Trophoblast cell (in vitro differentiated cells and primary cell): ENCODE measurements around the gene ABLIM2.

Source experiments
- DNase-seq, 2 donors: peaks; one replicate each; pipeline ENCODE4 v3.0.0-alpha.2; 2016
- H2AFZ ChIP-seq: 2 replicates; pipeline ENCODE4 v1.6.1; 2013; ENCODE audit warnings: low read length, moderate library complexity, mild to moderate bottlenecking; ENCODE audit not compliant: insufficient read depth, poor library complexity
- H2AK5ac ChIP-seq: 2 replicates; pipeline ENCODE4 v1.6.1; 2013; ENCODE audit warnings: mild to moderate bottlenecking, low read length
- H2BK120ac ChIP-seq: 2 replicates; pipeline ENCODE4 v1.6.1; 2013; ENCODE audit warnings: low read length, mild to moderate bottlenecking, moderate library complexity; ENCODE audit not compliant: insufficient read depth, poor library complexity
- H2BK12ac ChIP-seq: 2 replicates; pipeline ENCODE4 v1.6.1; 2013; ENCODE audit warnings: mild to moderate bottlenecking, low read length, moderate library complexity
- H2BK5ac ChIP-seq: 2 replicates; pipeline ENCODE4 v1.6.1; 2013; ENCODE audit warnings: low read length, low read depth, moderate library complexity, mild to moderate bottlenecking; ENCODE audit not compliant: poor library complexity
- H3K14ac ChIP-seq: 2 replicates; pipeline ENCODE4 v1.6.1; 2013; ENCODE audit warnings: mild to moderate bottlenecking, low read length
- H3K18ac ChIP-seq: 2 replicates; pipeline ENCODE4 v1.6.1; 2013; ENCODE audit warnings: mild to moderate bottlenecking, low read length
- H3K23ac ChIP-seq: 2 replicates; pipeline ENCODE4 v1.6.1; 2013; ENCODE audit warnings: low read length
- H3K27ac ChIP-seq: 2 replicates; pipeline ENCODE4 v1.5.1; 2013; ENCODE audit warnings: low read depth, mild to moderate bottlenecking, inconsistent platforms, low read length, moderate library complexity
- H3K27me3 ChIP-seq: 2 replicates; pipeline ENCODE4 v1.6.1; 2013; ENCODE audit warnings: inconsistent platforms, mild to moderate bottlenecking, low read length, moderate library complexity; ENCODE audit not compliant: insufficient read depth
- H3K36me3 ChIP-seq, 2 experiments: 1 replicate in 1 of 2; 2 replicates in 1 of 2; pipeline ENCODE4 v1.6.1; 2013; ENCODE audit warnings: low read length in 2 of 2, mild to moderate bottlenecking in 2 of 2, moderate library complexity in 1 of 2; ENCODE audit not compliant: insufficient read depth in 2 of 2, control insufficient read depth in 1 of 2
- H3K4ac ChIP-seq: 2 replicates; pipeline ENCODE4 v1.6.1; 2013; ENCODE audit warnings: low read depth, mild to moderate bottlenecking, low read length, moderate library complexity
- H3K4me1 ChIP-seq, 2 experiments: 1 replicate in 1 of 2; 2 replicates in 1 of 2; pipeline ENCODE4 v1.6.1; 2013; ENCODE audit warnings: low read length in 2 of 2, mild to moderate bottlenecking in 2 of 2, moderate library complexity in 1 of 2; ENCODE audit not compliant: insufficient read depth in 2 of 2, control insufficient read depth in 1 of 2
- H3K4me2 ChIP-seq: 2 replicates; pipeline ENCODE4 v1.6.1; 2013; ENCODE audit warnings: inconsistent platforms, mild to moderate bottlenecking, low read length, moderate library complexity
- H3K4me3 ChIP-seq: 2 replicates; pipeline ENCODE4 v1.5.1; 2013; ENCODE audit warnings: mild to moderate bottlenecking, low read depth, low read length, inconsistent platforms
- H3K79me1 ChIP-seq: one replicate; pipeline ENCODE4 v1.6.1; 2013; ENCODE audit warnings: low read length
- H3K79me2 ChIP-seq: 2 replicates; pipeline ENCODE4 v1.6.1; 2013; ENCODE audit warnings: low read length, mild to moderate bottlenecking; ENCODE audit not compliant: control insufficient read depth, insufficient read depth, poor library complexity
- H3K9ac ChIP-seq: 2 replicates; pipeline ENCODE4 v1.6.1; 2013; ENCODE audit warnings: mild to moderate bottlenecking, low read length
- H3K9me3 ChIP-seq: 2 replicates; pipeline ENCODE4 v1.6.1; 2013; ENCODE audit warnings: low read depth, mild to moderate bottlenecking, control low read depth, inconsistent platforms, low read length; ENCODE audit not compliant: insufficient read depth
- H4K12ac ChIP-seq: 2 replicates; pipeline ENCODE4 v1.6.1; 2013; ENCODE audit warnings: low read depth, mild to moderate bottlenecking, low read length, moderate library complexity
- H4K8ac ChIP-seq: 2 replicates; pipeline ENCODE4 v1.6.1; 2013; ENCODE audit warnings: low read depth, mild to moderate bottlenecking, low read length, moderate library complexity
- H4K91ac ChIP-seq: one replicate; pipeline ENCODE4 v1.6.1; 2013; ENCODE audit warnings: low read depth, mild to moderate bottlenecking, low read length, moderate library complexity
- WGBS: extraction: QIAGEN DNeasy Blood & Tissue Kit; methylation state at CpG from one replicate; pipeline ENCODE4 v1.1.7; 2013; ENCODE audit warnings: missing lambda C conversion rate; ENCODE audit not compliant: insufficient read length, insufficient coverage; ENCODE audit errors: extremely low coverage; 5-methylcytosine and 5-hydroxymethylcytosine counted together

The ABLIM2 gene

GRCh38 chr4:8106451-8107025 lies 52.1 kb downstream of the ABLIM2 start:
- no CpG with 5 or more reads among the region's 24 CpGs for WGBS
- Histone ChIP-seq H3K14ac (no peak overlapping the region), H3K23ac (no peak overlapping the region), H3K18ac (no peak overlapping the region), H2AFZ (no peak overlapping the region), H4K12ac (no peak overlapping the region), H2AK5ac (no peak overlapping the region), H3K27me3 (no peaks in the 10 kb centered on the region), H4K91ac (no peak overlapping the region), H4K8ac (no peak overlapping the region), H3K36me3 (no peaks in the 10 kb centered on the region), H2BK12ac (no peak overlapping the region), H3K9ac (no peak overlapping the region), H2BK5ac (no peak overlapping the region), H3K4me3 (no peak overlapping the region), H3K27ac (no peak overlapping the region), H2BK120ac (no peak overlapping the region), H3K4me1 (peaks cover 0 to 8% of the 10 kb centered on the region in 2 experiments), H3K4ac (no peak overlapping the region), H3K4me2 (no peak overlapping the region), H3K79me2 (no peaks in the 10 kb centered on the region), H3K9me3 (peaks cover 6% of the 10 kb centered on the region), H3K79me1 (no peaks in the 10 kb centered on the region)
- DNase-seq, result peak in 1 of 2 donors; percentile 31

- WGBS, result no CpG with 5 or more reads among the region's 32 CpGs
- H3K18ac ChIP-seq, result no peak overlapping the region
These were observed 53.1 kb downstream of the ABLIM2 start for GRCh38 chr4:8105306-8106100.

DNA sequence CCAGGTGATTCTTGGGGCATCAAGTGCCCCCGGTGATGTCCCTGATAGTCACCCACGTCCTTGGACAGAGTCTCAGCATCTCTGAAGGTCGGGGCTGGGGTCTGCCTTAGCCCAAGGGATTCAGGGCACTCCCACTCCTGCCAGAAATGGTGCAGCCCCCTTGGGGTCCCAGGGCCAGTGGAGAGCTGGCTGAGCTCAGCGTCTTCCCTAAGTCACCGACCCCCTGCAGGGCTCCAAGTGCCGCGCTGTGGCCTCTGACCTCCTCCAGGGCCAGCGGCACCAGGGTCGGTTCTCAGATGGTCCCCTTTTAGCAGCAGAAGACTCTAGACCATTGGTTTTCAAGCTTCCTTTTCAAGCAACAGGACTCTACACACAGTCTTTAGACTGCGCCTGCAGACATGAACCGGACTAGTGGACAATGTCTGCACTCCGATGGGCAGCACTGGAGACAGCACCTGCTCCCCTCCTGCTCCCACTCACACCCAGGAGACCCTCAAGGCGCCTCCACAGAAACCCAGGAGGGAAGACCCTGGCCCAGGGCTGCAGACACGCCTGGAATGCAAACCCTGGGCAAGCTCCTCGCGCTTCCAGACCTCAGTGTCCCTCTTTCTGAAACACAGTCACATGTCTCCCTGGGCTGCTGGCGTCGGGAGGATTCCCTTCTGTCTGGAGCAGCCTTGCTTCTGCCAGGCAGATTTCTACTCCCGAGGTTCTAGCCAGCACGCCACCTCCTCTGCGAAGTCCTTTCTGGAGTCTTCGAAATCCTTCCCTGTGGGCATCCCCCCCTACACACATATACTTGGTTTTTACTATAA lies 53.9 kb downstream of the ABLIM2 start:
- Histone ChIP-seq H3K9me3 (peaks cover 6% of the 10 kb centered on the region), H3K4ac (no peak overlapping the region), H4K91ac (no peak overlapping the region), H3K4me3 (no peak overlapping the region), H3K23ac (no peak overlapping the region), H4K8ac (no peak overlapping the region), H2AK5ac (no peak overlapping the region), H3K79me2 (no peaks in the 10 kb centered on the region), H4K12ac (no peak overlapping the region), H2BK120ac (no peak overlapping the region), H3K4me2 (no peak overlapping the region), H3K27ac (no peak overlapping the region), H3K4me1 (no peaks in the 10 kb centered on the region), H3K18ac (no peak overlapping the region), H3K79me1 (no peaks in the 10 kb centered on the region), H3K14ac (no peak overlapping the region), H3K36me3 (no peaks in the 10 kb centered on the region), H3K9ac (no peak overlapping the region), H2BK12ac (no peak overlapping the region), H2BK5ac (no peak overlapping the region), H3K27me3 (no peaks in the 10 kb centered on the region), H2AFZ (no peak overlapping the region)
- DNase-seq, result no peak
- no CpG with 5 or more reads among the region's 22 CpGs for WGBS

More at GRCh38 chr4:8105306-8106100, 53.1 kb downstream of the ABLIM2 start:
- no peak overlapping the region for H4K91ac ChIP-seq
- no peak overlapping the region for H4K12ac ChIP-seq
- no peaks in the 10 kb centered on the region for H3K79me1 ChIP-seq
- H3K27ac ChIP-seq, result no peak overlapping the region
- no peak overlapping the region for H4K8ac ChIP-seq
- H3K23ac ChIP-seq, result no peak overlapping the region
- no peak overlapping the region for H3K4me3 ChIP-seq
- H2AK5ac ChIP-seq, result no peak overlapping the region
- H3K9me3 ChIP-seq, result peaks cover 6% of the 10 kb centered on the region
- H2BK120ac ChIP-seq, result no peak overlapping the region
- H3K27me3 ChIP-seq, result no peaks in the 10 kb centered on the region
- no peak overlapping the region for H3K14ac ChIP-seq
- no peaks in the 10 kb centered on the region for H3K79me2 ChIP-seq
- H3K4ac ChIP-seq, result no peak overlapping the region
- no peak overlapping the region for H3K4me2 ChIP-seq
- H2BK5ac ChIP-seq, result no peak overlapping the region
- H2AFZ ChIP-seq, result no peak overlapping the region
- no peak overlapping the region for H3K9ac ChIP-seq
- H2BK12ac ChIP-seq, result no peak overlapping the region
- no peak for DNase-seq
- no peaks in the 10 kb centered on the region for H3K36me3 ChIP-seq
- peaks cover 0 to 5% of the 10 kb centered on the region in 2 experiments for H3K4me1 ChIP-seq

DNA sequence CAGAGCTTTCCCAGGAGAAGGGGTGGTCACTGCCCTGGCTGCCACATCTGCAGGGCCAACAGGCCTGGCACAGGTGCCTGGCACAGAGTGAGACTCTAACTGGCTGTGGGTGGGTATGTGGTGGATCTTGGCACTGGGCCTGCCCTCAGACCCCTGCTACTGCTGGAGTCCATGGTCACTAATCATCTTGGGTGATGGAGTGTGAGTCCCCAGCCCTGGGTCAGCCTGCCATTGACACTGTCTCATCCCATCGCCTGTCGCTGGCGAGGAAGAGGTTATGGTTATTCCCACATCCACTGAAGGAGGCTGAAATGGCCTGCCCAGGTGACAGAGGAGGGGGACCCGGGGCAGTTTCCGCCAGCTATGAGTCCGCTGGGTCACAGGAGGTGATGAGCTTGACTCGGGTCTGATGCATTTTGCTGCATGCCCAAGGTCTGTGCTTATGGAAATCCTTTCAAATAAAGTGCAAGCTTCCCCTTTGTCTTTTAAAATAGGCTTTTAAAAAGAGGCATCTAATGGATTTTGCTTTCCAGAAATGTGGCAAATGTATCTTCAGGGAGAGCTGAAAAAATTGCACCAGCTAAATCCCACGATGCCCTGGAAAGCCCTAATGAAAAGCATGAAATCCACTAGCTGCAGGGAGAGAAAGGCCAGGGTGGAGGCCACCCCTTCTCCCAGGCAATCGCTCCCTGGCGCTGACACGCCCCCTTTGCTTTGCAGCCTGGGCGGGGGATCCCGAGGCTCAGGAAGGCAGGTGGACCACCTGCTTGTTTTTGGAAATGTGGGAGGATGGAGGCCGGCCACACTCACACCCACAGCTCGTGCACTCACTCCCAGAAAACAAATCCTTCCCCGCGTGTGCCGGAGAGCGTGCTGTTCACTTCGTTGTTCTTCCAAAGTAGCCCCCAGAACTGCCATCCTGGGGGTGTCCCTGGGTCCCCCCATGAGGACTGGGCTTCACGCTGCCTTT lies 54.9 kb downstream of the ABLIM2 start:
- no peaks in the 10 kb centered on the region for H3K27me3 ChIP-seq
- WGBS, result no CpG with 5 or more reads among the region's 21 CpGs
- H2AFZ ChIP-seq, result no peak overlapping the region
- no peaks in the 10 kb centered on the region for H3K79me1 ChIP-seq
- no peak overlapping the region for H2BK120ac ChIP-seq
- H2AK5ac ChIP-seq, result no peak overlapping the region
- no peak overlapping the region for H2BK5ac ChIP-seq
- no peak overlapping the region for H2BK12ac ChIP-seq
- H4K8ac ChIP-seq, result no peak overlapping the region
- H3K23ac ChIP-seq, result no peak overlapping the region
- H3K4ac ChIP-seq, result no peak overlapping the region
- peaks cover 6% of the 10 kb centered on the region for H3K9me3 ChIP-seq
- H4K91ac ChIP-seq, result no peak overlapping the region
- no peak for DNase-seq
- no peaks in the 10 kb centered on the region for H3K79me2 ChIP-seq
- no peak overlapping the region for H3K14ac ChIP-seq
- H4K12ac ChIP-seq, result no peak overlapping the region
- no peak overlapping the region for H3K4me2 ChIP-seq
- no peak overlapping the region for H3K27ac ChIP-seq
- no peaks in the 10 kb centered on the region for H3K36me3 ChIP-seq
- H3K4me1 ChIP-seq, result no peaks in the 10 kb centered on the region
- no peak overlapping the region for H3K9ac ChIP-seq
- peak overlapping the region; percentile 40 for H3K4me3 ChIP-seq
- no peak overlapping the region for H3K18ac ChIP-seq
